Right lobe of liver (tissue), 4 donors: ENCODE data around the gene KCNMA1.

Experiments used
- CTCF ChIP-seq, 4 donors: fragments of 200-600 bp in 3 of 4; fragments of 450-650 bp in 1 of 4; IDR thresholded peaks; one replicate each; pipeline versions ENCODE4 v1.5.1 to v1.8.0; 2016 to 2022; ENCODE audit warnings: antibody characterized with exemption in 4 of 4, mild to moderate bottlenecking in 2 of 4
- POLR2A ChIP-seq: fragments of 450-650 bp; IDR thresholded peaks from one replicate; pipeline ENCODE4 v1.6.1; 2017; ENCODE audit warnings: antibody characterized with exemption, mild to moderate bottlenecking
- donor health status: DM: no; HTN: no; CAD: no.
- donor health status: DM: no; HTN: no; CAD: no.
- donor health status: DM: no; HTN: yes; CAD: no.

GRCh38 chr10:77266242-77266641, 371.4 kb downstream of the KCNMA1 start:
- TF ChIP-seq CTCF (IDR thresholded peaks at IDR 0.05) (no peak), POLR2A (no peak)
